Inflammatory macrophage treated with lipopolysaccharide for 4 hours (primary cell): ENCODE data around the gene BOD1L1.

Experiments used
- DNase-seq: peaks from one replicate; pipeline ENCODE4 v3.0.0-alpha.2; 2020

BOD1L1 gene

DNA sequence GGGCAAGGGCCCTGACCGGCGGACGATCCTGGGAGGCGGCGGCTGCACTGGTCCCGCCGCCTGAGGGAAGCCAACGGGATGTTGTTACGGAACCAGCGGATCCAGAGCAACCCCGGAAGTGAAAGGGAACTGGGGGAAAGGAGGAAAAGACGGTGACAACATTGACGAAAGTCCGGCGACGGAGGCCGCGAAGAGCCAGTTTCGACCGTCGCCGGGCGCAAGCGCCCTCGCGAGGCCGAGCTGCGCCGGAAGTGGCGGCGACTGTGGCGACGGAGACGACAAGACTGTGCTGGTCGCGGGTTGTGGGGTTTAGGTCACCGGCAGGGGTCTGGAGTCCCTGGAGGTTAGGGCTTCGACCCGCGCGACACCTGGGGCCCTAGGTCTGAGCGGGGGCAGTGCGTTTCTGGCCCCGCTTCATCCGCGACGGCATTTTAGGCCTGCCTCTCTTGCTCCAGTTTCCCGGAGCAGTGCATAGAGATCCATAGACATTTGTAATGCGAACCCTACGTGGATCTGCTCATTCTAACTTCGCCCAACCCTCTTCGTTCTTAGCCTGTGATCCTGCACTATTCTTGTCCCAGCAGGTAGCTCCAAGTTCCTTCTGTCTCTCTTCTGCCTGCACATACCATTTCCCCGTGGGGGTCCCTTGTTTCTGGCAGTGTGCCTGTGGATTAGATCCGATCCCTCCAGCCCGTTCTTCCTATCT lies at the start of gene BOD1L1:
Gene BOD1L1 (minus strand): TSS at position 120 of the 706 bp plus-strand sequence. CDS start 138 bp downstream, outside the sequence.
- peak; percentile 94 for DNase-seq

- DNase-seq, result no peak
Observed at GRCh38 chr4:13674971-13675370, 47.4 kb upstream of the BOD1L1 start.

GRCh38 chr4:13673167-13673566 lies 45.6 kb upstream of the BOD1L1 start:
- DNase-seq, result no peak

DNA sequence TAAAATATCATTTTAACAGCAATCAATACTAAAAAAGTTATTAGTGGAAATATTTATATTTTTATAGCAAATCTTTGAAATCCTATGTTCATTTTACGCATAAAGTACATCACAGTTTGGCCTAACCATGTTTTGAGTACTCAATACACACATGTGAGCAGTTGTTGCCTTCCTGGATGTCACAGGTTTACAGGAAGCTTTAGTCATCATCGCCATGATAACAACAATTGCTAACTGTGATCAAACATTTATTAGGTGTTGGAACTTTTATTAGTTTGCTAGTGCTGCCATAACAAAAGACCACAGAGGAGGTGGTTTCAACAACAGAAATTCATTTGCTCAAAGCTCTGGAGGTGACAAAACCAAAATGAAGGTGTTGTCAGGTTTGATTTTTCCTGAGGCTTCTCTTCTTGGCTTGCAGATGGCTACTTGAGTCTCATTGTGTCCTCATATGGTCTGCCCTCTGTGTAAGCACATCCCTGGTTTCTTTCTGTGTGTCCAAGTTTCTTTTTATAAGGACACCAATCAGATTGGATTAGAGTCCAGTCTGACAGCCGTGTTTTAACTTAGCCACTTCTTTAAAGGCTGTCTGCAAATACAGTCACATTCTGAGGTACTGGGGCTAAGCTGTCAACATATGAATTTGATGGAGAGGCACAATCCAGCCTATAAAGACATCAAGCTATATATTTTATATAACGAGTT lies 43.1 kb upstream of the BOD1L1 start:
- DNase-seq, result no peak

GRCh38 chr4:13665701-13666660 lies 38.5 kb upstream of the BOD1L1 start:
- no peak for DNase-seq

- DNase-seq, result no peak
Observed at GRCh38 chr4:13659341-13660070, 32.0 kb upstream of the BOD1L1 start.

DNA sequence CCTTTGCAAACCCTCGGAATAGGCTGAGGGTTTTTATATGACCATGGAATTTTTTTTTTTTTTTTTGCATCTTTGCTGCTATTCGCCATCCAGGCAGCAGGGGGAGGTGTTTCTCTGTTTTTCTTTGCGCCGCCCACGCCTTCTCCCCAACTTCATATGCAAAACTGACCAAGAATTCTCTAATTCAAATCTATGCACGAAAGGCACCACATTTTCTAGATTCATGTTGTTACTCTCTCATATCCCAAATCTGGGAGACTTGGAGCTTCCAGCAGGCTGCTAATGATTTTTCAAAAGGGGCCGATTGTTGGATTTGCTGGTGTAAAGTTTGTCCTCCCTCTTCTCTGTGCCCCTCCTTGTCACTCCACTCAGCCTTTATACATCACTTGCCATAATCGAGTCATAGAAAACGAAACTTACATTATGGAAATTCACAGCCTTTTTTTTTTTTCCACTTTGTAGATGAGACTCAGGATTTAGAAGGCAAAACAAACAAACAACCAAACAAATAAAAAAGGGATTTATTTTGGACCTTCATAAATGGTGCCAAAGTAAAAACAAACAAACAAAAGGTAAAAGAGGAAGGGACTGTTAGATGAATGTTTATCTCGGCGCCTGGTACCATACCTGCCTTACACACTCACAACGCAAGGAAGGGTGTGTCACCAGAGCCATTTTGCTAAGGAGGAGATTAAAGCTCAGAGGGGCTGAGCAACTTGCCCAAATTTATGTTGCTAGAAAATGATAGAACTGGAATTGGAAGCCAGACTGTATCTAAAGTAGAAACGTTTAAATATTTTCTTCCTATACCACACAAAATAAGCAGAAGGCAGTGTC lies 29.3 kb upstream of the BOD1L1 start:
- peak; percentile 78 for DNase-seq

DNA sequence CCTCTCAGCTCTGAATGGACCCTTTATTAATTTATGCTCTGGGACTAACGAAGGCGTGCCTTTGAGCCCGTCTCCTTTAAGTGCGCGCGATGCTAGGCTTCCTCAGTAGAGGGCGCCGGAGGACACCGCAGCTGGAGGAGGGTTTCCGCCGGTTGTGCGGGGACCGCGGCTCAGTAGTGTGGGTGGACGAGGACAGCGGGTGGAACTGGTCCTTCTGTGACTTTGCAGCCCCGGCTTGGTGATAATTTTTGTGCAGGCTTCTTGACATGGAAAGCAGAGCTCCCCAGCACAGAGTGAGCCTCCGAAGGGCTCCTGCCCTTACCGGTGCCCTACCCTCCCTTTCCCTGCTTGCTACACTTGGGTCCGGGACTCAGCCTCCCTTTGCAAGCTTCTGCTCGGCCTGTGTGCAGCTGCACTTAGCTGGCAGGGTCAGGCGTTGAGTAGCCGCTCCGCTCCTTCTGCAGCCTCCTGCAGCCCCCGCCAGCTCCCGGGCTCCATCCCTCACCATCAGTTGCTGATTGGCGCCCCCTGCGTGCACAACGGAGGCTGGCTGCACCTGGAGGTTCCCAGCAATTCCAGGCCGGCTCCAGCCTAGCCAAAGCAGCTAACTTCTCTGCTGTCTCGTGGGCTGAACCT lies 26.8 kb upstream of the BOD1L1 start:
- peak; percentile 72 for DNase-seq

GRCh38 chr4:13653766-13654161 lies 26.2 kb upstream of the BOD1L1 start:
- no peak for DNase-seq

- no peak for DNase-seq
Observed at GRCh38 chr4:13647031-13647430, 19.5 kb upstream of the BOD1L1 start.

- DNase-seq, result no peak
Observed at GRCh38 chr4:13645075-13645474, 17.6 kb upstream of the BOD1L1 start.

DNA sequence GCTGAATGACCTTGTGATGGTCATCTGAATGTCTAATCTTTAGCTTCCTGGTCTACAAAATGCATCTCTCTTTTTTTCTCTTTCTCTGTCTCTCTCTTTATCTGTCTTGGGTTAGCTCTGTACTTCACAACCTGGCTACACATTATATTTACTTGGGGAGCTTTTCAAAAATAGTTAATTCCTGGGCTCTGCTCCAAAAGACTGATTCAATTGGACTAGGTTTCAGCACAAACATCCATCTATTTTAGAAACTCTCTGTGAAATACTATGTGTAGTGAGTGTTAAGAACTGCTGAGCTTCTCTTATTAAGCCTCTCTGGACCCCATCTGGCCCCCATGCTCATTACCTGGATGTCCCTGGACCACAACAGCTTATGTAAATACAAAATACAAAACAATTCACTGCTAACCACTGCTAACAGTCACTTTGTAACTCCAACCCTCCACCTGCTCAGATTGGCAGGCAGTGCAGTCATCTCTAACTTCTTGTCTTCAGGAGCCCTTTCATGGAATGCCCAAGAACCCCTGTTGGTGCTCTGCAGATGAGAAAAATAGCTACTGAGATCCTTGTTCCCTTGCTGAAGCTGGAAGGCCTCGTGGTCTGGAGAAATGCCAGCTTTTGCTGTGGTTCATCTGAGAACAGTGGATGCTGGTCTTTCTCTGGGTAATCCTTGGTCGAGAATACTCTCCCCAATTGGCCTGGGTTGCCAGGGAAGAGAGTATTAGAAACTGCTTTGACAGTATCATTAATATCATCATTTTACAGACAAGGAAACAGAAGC lies 14.8 kb upstream of the BOD1L1 start:
- DNase-seq, result no peak

DNA sequence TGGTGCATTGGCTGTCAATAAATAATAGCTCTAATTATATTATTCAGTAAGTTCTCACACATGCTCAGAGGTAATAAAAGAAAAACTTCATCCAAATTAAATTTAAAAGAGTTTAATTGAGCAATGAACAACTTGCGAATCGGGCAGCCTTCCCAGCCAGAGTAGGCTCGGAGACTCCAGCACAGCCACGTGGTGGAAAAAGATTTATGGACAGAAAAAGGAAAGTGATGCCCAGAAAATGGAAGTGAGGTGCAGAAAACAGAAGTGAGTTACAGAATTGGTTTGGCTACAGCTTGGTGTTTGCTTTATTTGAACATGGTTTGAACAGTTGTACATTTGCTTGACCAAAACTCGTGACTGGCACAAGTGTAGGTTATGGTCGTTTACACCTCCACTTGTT lies 13.6 kb upstream of the BOD1L1 start:
- peak; percentile 9 for DNase-seq

DNA sequence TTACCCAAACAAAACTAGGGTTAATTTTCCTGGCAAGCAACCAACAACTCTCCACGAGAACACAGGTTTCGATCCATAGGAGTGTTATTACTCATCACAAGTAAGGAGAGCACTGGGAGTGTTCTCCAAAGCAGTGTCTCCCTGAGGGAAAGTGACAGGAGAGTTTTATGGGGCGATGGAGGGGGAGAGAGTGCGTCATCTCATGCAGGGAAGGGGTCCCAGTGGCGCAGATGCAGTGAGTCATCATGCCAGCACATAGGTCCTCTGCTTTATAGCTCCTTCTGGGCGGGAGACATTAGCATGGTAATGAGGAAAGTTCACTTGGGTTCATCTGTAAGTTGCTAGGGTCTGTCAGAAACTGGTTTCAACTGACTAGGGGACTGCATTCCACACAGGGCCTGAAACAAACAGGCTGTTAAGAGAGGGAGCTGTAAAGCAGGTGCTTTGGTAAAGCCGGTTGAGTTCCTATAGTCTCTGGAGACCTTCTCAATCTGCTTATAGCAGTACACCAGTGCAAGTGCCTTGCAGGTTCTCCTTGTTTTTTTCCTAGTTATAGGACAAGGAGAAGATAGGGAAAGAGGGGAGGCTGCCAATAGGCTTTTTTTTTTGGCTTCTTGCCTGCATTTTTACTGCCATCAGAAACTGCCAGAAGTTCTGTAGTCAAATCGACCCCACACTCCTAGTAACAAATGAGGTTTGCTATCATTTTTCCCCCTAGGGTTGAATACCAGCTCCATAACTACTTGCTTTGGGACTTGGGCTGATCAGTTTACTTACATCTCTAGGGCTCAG lies 12.8 kb upstream of the BOD1L1 start:
- DNase-seq, result no peak

- DNase-seq, result no peak
Observed at GRCh38 chr4:13635286-13635799, 7.8 kb upstream of the BOD1L1 start.

DNA sequence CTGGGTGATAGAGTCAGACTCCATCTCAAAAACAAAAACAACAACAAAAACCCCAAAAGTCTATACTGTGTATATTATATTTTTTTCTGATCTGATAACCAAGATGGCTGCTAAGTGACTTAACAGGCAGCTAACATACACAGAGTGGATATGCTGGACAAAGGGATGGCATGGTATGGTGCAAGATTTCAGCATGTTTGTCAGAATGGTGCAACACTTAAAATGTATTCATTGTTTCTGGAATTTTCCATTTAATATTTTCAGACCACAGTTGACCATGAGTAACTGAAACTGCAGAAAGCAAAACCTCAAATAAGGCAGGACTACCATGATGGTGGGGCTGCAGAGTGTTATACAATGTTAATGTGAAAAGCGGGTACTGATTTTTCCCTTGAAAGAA lies 6.1 kb upstream of the BOD1L1 start:
- no peak for DNase-seq

DNA sequence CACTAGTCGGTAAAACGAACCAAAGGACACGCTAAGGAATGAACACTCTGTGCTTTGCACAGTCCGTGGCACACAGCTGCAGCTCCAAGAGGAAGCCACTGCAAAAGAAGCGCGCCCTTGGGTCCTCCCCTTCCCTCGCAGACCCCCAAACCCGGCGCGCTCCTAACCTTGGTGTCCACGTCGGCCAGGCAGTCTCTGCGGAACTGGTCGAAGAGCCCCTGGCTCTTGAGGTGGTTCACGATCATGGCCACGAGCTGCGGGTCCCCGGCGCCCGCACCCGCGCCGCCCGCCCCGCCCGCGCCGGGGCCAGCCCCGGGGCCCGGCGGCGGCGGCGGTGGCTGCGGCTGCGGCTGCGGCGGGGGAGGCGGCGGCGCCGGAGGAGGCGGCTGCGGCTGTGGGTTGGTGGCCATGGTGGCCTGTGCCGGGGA lies 333 bp downstream of the BOD1L1 start:
- peak; percentile 39 for DNase-seq

GRCh38 chr4:13626492-13627177 lies 890 bp downstream of the BOD1L1 start:
- peak; percentile 4 for DNase-seq
